H7 (cell line): ENCODE data around the gene MINAR1. TPM values are rescaled to one million over a fixed set of nuclear protein-coding genes. Genes with fewer than 3 reads are reported as not detected.
"Not testable (repeated sequence)": the region's sequence is repeated elsewhere in the genome, so short reads cannot be mapped to it uniquely, and the experiment has no call there.

Source experiments
- DNase-seq: peaks from one replicate; pipeline ENCODE4 v3.0.0; 2012
- H3K27me3 ChIP-seq: 2 replicates; pipeline ENCODE4 v1.6.0; 2011; ENCODE audit warnings: mild to moderate bottlenecking, low read length; ENCODE audit not compliant: control insufficient read depth, insufficient read depth
- H3K36me3 ChIP-seq: replicated peaks from 2 replicates; pipeline ENCODE4 v1.5.1; 2011; ENCODE audit warnings: low read length; ENCODE audit not compliant: control insufficient read depth, insufficient read depth
- H3K4me3 ChIP-seq: 2 replicates; pipeline ENCODE4 v1.5.1; 2011; ENCODE audit warnings: low read depth, mild to moderate bottlenecking, control low read depth, low read length, moderate library complexity; ENCODE audit not compliant: insufficient read depth
- total RNA-seq: library from RNA; depleted of rRNA; stranded (reverse); fragments of >200 nt; shearing (Covaris generic); gene quantifications from 2 replicates; pipeline ENCODE4 v1.2.3, GENCODE V29; 2014

Gene MINAR1
- total RNA-seq, 1 experiment from 2014 or later: 1.0 TPM

- Histone ChIP-seq H3K27me3 (no peaks in the 10 kb centered on the region), H3K36me3 (no peaks in the 10 kb centered on the region), H3K4me3 (no peak overlapping the region)
- DNase-seq: no peak
These were observed 13.3 kb upstream of the MINAR1 start for GRCh38 chr15:79418693-79419279.

DNA sequence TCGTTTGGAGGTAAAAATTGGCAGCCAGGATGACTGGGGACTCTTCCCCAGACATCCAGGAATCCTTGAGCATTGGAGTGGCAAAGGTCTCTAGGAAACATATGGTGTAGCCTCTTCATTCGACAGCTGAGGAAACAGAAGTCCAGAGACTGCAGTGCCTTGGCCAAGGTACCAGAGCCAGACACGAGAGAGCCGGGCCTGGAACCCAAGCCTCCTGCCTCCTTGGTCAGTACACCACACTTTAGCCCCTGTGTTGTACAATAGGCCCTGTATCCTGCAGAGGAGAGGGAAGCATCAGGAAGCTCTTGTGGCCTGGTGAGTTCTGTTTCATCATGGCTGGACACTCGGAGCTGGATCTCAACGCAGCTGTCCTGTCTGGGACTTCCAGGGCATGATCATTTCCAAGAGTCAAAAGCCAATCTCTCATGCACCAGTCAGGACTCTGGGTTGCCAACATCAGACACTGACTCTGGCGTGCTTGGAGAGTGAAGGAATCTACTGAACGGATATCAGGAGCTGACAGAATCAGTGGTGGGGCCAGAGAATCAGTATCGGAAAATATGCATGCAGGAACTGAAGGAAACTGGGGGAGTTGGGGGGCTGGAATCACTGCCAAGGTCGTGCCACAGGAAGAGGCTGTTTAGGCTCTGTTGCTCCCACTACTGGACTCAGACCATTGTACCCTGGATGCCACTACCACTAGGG lies 6.4 kb upstream of the MINAR1 start:
- Histone ChIP-seq H3K27me3 (peaks cover 22% of the 10 kb centered on the region), H3K36me3 (no peaks in the 10 kb centered on the region), H3K4me3 (no peak overlapping the region)
- DNase-seq: no peak

GRCh38 chr15:79426899-79427298 lies 5.2 kb upstream of the MINAR1 start:
- peaks cover 33% of the 10 kb centered on the region for H3K27me3 ChIP-seq

GRCh38 chr15:79427781-79428598 lies 4.1 kb upstream of the MINAR1 start:
- DNase-seq: no peak
- Histone ChIP-seq H3K27me3 (peaks cover 44% of the 10 kb centered on the region), H3K4me3 (no peak overlapping the region), H3K36me3 (no peaks in the 10 kb centered on the region)

More at GRCh38 chr15:79426899-79427298, 5.2 kb upstream of the MINAR1 start:
- H3K4me3 ChIP-seq, H3K36me3 ChIP-seq, DNase-seq: not testable (repeated sequence)

- H3K27me3 ChIP-seq: peaks cover 56% of the 10 kb centered on the region
- H3K4me3 ChIP-seq: peak overlapping the region; percentile 54
- no peaks in the 10 kb centered on the region for H3K36me3 ChIP-seq
- peak; percentile 43 for DNase-seq
These were observed 1.1 kb upstream of the MINAR1 start for GRCh38 chr15:79430901-79431635.

- peak; percentile 83 for DNase-seq
- H3K36me3 ChIP-seq: no peaks in the 10 kb centered on the region
- peak overlapping the region; percentile 54 for H3K4me3 ChIP-seq
- peaks cover 54% of the 10 kb centered on the region for H3K27me3 ChIP-seq
These were observed 474 bp downstream of the MINAR1 start for GRCh38 chr15:79432345-79433275.

DNA sequence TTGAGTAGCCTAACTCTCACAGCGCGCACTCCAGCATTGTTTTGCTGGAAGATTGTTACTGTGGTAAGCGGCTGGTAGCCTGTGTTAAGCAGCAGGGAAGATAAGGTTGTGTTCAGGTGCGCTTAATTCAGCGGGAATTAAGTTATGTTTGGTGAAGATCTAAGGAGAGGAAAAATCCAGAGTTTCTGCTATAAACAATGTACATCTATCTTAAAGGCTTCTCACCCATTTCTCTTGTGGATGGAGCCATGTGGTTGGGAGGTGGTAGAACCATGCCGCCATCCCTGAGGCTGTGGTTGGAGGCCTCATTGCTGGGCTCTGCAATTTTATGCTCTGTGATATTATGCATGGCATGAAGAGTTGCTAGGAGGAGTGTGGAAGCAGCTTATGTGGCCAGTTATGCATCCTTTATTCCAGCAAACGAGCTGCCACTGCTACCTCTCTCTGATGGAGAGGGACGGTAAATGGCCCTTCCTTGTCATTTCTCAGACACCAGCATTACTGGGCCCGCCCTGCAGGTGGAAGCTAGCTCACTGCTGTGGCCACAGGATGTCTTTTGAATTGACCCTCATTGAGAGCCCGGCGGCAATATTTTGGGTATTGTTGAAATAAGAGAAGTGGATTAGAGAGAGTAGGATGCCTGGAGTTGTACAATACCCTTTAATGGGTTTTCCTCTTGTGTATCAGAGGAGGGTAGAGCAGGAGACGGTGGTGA lies 1.3 kb downstream of the MINAR1 start:
- no peaks in the 10 kb centered on the region for H3K36me3 ChIP-seq
- no peak overlapping the region for H3K4me3 ChIP-seq
- DNase-seq: peak; percentile 64
- peaks cover 53% of the 10 kb centered on the region for H3K27me3 ChIP-seq

DNA sequence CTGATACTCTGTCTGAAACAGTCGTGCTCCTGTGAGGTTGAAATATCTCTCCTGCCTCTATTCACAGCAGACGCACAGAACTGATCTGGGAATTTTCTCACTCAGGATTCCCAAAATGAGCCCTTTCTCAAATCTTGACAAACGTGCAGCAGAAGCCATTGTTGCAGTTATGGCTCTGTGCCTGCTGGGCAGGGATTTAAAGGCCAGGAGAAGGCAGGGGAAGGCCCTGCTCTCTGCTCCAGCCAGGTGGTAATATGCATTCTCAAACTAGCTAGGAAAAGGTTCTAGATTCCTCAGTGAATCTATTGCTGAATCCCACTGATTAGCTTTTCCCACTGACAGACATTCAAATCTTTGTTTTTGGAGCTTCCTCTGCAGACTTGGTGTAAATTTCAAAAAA lies 2.2 kb downstream of the MINAR1 start:
- H3K27me3 ChIP-seq: peaks cover 46% of the 10 kb centered on the region
- no peak for DNase-seq
- H3K36me3 ChIP-seq: no peaks in the 10 kb centered on the region
- no peak overlapping the region for H3K4me3 ChIP-seq

GRCh38 chr15:79436037-79436780 lies 4.1 kb downstream of the MINAR1 start:
- Histone ChIP-seq H3K27me3 (peaks cover 30% of the 10 kb centered on the region), H3K4me3 (no peak overlapping the region), H3K36me3 (no peaks in the 10 kb centered on the region)
- DNase-seq: no peak

DNA sequence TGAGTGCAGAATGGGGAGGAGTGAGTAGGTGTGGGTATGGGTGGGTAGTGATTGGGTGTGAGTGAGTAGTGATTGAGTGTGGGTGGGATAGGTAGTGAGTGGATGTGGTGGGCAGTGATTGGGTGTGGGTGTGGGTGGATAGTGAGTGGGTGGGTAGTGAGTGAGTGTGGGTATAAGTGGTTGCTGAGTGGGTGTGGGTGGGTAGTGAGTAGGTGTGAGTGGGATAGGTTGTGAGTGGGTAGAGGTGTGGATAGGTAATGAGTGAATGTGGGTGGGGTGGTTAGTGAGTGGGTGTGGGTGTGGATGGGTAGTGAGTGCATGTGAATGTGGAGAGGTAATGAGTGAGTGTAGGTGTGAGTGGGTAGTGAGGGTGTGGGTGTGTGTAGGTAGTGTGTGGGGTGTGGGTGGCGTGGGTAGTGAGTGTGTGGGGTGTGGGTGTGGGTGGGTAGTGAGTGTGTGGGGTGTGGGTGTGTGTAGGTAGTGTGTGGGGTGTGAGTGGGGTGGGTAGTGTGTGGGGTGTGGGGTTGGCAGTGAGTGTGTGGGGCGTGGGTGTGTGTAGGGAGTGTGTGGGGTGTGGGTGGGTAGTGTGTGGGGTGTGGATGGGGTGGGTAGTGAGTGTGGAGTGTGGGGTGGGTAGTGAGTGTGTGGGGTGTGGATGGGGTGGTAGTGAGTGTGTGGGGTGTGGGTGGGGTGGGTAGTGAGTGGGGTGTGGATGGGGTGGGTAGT lies 5.3 kb downstream of the MINAR1 start:
- H3K27me3 ChIP-seq: peaks cover 18% of the 10 kb centered on the region
- no peak for DNase-seq
- H3K36me3 ChIP-seq: no peaks in the 10 kb centered on the region
- H3K4me3 ChIP-seq: no peak overlapping the region

DNA sequence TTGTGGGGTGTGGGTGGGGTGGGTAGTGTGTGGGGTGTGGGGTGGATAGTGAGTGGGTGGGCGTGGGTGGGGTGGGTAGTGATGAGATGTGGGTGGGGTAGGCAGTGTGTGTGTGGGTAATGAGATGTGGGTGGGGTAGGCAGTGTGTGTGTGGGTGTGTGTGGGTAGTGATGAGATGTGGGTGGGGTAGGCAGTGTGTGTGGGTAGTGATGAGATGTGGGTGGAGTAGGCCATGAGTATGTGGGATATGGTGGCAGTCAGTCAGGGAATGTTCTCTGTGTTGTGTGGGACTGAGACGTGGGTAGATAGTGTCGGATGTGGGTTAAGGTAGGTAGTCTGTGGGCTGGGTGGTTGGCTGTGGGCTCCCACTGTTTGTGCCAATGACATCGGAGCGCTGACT lies 7.1 kb downstream of the MINAR1 start:
- H3K4me3 ChIP-seq: no peak overlapping the region
- H3K27me3 ChIP-seq: peaks cover 3% of the 10 kb centered on the region; the same call in 1 of the 2 replicates
- DNase-seq: no peak
- no peaks in the 10 kb centered on the region for H3K36me3 ChIP-seq

- DNase-seq: peak; percentile 65
- Histone ChIP-seq H3K4me3 (no peak overlapping the region), H3K36me3 (no peaks in the 10 kb centered on the region), H3K27me3 (no peaks in the 10 kb centered on the region)
These were observed 8.3 kb downstream of the MINAR1 start for GRCh38 chr15:79440355-79440908.
